GM19372 (cell line): ENCODE measurements around the gene CHCHD6.

Experiments
- ATAC-seq: cut with Tn5 transposase; IDR thresholded peaks from one replicate; pipeline ENCODE4 v1.9.1; 2021; ENCODE audit warnings: mild to moderate bottlenecking, low read depth, moderate library complexity; ENCODE audit not compliant: unreplicated experiment

CHCHD6 gene

DNA sequence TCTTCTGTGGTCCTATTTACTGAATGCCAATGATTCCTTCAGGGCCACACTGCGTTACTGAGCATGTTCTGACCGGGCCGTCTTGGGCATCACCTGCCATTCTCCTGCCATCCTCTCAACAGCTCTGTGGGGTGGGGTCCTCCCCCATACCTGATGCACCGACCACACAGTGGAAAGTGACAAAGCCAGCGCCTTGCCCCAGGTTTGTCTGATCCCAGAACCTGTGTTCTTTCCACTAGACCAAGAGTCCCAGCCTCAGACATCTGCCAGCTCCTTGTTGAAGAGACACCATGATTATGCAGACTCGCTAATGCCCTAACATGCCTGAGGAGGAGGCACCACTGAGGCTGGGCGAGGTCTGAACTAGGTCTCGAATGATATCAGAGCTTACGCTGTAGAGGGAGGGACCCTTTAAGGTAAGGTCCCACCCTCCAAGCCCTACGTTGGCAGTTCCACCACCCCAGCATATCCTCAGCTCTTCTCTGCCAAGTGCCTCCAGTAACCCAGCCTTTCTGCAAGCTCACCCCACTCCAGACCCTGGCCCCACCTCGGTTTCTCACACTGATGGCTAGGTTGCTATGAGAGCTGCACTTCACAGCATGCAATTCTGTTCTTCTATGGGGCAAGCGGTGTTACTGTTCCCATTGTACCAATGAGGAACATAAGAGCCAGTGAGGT is 249.1 kb downstream of the CHCHD6 start:
- ATAC-seq = no peak

DNA sequence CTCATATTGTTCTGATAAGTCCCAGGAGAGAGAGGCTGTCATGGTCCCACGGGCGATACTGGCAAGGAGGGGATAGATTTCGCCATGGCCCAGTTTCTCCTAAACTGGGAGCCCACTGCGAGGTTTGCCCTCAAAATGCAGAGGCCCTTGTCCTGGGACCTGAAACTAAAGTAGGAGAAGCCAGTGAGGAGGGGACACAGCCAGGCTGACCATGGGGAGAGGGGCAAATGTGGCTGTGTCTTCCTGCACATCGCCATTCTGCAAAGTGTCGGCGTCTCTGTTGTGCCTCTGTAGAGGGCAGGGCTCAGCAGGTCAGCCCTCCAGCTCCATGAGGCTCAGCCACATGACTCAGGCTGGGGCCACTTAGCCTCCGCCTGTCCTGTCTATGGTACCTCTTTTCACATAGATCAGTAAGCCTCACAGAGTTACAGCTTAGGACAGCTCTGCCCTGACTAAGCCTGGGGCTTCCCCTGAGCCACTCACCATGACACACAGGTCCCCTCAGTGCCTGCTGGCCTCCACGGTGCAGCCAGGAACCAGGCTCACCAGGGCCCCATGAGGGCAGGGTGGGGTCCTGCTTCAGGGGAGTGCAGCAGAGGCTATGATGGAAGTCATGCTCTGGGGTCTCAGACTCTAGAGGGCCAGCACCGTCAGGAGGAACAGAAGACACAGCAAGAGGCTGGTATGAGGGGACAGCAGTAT is 250.3 kb downstream of the CHCHD6 start:
- ATAC-seq = no peak

DNA sequence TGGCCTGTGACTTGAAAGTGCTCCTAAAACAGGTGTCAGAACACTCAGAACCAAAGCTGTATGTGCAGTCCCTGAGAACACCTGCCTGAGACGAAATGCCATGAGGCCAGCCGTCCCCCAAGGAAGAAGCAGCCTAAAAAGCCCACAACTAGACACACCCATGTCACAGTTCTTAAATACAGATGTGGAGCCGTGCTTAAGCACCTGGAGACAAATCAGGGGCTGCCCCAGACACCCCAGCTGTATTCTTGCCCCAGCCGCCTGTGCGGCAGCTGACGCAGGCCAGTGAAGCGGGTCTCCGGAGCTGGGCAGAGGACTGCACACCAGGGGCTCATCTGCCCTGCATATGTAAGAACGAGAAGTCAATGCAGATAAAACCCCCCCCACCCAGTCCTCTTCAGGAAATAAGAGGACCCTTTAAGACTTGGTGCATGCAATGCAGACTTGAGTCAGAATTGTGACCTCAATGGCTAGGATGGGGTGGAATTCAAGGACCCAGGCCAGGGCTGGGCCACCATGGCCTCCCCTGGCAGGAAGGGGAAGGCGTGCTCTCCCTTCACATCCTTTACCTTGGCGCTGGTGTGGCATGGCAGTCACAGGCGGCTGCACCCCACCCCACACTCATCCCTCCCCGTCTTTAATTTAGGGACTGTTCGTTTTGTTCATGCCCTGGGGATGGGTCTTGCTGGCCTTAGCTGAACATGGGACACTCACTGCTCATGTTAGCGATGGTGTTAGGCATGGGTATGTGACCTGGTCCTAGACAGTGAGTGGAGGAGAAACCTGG is 251.2 kb downstream of the CHCHD6 start:
- ATAC-seq = no peak

DNA sequence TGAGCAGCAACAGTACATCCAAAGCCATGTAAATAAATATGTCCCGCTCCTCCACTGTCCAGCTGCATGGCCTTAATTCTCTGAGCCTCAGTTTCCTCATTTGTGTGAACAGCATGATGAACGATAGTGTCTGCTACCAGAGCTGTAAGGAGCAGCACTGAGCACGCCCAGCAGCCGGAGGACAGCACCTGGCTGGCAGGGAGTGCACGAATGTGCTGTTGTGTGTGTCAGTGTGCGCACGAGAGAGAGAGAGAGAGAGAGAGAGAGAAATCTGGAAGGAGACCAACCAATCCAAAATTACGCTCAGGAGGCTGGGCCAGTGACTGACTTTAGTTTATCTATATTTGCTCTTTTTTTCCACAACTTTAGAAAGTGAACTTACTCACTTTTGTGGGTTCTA is 252.3 kb downstream of the CHCHD6 start:
- ATAC-seq = no peak

DNA sequence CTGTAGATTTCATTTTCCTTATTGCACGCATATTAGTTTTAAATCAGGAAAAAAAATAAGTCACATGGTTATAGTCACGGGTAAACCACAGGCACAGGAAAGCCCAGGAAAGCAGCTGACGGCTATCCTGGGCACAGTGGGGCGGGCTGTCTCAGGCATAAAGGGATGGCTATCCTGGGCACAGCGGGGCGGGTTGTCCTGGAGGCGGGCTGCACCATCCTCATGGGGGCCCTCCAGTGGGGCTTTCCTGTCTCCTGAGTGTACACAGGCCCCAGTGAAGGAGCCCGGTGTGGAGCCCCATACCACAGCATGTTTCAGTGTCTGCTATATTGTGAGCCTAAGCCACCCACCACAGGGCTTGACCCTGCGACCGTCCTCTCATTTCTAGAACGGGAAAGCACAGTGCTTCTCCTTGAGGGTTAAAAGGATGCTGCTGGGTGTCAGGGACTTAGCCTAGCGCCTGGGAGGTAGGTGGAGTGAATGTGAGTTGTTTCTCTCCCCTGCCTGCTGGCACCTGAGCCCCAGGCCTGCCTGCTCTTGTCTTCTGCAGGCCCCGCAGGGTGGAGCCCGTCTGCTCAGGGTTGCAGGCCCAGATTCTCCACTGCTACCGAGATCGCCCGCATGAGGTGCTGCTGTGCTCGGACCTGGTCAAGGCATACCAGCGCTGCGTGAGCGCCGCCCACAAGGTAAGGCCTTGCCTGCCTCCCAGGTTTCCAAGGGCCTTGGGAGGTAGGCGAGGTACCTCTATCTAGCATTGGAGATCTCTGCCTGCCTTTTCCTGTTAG is 253.0 kb downstream of the CHCHD6 start:
- ATAC-seq = no peak

DNA sequence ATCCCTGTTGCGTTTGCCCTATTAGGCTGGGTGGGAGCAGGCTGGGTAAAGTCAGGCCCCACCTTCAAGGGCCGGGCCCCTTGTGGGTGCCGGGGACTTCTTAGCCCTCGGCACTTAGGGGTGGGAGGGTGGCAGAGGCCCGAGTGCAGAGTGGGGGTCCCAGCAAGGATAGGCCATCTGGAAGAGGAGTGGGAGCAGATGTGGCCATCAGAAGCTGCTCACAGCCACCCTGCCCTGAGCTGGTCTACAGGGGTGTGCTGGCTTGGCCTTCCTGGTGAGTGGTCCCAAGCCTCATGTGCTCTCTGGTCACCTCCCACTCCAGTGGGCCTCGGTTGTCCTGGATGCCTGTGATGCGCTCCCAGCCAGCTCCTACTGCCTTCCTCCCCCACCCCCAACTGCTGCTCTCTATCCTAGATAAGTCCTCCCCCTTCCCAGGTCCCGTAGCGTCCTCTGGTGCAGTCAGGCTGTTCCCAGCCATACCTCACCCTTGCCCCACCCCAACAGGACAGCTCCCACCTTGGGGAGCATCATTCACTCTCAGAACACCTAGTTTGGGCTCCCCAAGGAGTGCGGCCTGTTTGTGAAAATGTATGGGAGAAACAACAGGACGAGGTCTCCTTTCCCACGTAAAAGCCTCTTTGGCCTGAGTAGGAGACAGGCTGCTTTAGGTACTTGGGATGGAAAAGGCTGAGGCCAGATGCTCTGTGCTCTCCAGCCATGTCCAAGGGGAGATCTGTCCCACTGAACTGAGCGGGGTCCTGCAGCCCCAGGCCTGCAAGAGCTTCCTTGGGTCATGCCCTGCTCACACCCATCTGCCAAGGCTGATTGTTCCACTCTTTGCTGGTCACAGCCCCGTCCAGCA is 254.0 kb downstream of the CHCHD6 start:
- no peak for ATAC-seq

DNA sequence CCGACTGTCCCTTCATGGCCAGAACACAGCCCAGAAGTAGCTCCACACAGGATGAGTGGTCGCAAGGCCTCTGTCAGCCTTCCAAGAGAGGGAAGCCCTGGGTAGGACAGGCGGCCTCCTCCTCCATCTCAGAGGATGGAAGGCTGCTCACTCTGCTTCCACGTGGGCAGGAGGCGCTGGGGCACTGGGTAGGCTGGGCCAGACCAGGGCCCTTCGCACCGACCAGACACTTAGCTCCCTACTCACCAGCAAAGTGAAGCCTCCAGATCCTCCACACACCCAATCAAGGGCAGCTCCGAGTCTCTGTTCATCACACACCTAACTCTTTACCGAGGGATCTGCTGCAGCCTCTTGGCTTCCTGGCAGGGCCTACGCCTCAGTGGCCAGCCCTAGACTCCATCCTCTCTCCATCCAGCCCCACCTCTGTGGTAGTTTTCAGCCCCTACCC is 254.6 kb downstream of the CHCHD6 start:
- ATAC-seq = no peak

DNA sequence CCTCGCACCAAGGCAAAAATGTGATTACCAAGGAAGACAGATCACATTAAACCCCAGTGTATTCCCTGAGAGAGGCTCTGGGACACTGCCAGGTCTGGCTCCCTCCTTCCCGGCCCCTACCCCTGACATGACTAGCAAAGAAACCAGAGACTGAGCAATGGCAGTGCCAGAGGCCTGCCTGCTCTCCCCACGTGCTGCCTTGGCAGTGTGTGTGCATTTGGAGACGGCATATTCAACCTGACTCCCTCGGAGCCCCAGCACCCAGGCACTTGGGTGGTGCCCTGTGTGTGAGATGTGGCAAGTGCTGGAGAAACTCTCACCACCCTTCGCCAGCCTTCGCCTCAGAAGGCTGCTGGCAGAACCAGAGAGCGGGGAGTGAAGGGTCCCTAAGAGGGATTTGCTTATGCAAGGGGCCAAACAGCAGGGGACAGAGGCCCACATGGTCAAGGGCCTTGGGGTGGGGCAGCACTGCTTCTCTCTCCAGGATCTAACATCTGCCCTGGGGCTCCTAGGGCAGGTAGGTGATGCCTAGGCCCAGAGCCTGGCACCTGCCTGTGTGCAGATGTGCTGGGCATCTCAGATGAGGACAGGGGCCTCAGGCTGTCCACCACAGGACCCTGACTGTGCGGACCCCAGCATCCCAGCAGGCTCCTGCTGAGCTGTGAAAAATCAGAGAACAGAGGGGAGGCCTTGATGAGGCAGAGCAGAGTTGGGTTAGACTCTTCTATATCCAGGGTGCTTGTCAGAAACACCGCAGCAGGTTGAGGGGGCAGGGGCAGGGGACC is 255.3 kb downstream of the CHCHD6 start:
- ATAC-seq = no peak

DNA sequence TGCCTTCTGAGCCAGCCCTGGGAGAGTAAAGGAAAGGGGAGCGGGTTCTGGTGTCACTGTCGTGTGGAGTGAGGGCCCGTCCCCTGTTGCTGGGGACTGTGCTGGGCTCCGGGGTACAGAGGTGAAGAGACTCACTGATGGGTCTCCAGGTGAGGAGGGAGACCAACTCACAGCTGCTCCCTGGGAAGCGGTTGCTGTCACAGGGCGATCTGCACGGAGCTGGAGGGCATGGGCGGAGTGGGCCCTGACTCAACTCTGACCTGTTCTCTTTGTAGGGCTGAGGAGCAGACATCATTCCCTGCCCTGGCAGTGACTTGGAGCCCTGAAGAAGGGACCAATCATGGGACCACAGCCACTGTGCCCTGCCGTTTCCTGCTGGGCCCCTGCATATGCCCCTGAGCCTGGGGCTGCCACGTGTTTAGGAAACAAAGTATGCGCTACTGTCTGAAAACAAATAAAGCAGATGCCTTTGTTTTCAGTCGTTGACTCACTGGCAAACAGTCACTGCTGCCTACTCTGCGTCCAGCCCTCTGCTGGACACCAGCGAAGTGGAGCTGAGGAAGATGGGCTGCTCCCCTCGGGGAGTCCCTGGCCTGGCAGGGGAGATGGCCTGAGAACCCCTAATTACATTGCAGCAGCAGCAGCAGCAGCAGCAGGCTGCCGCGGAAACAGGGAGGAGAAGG is 256.0 kb downstream of the CHCHD6 start:
- ATAC-seq = no peak

DNA sequence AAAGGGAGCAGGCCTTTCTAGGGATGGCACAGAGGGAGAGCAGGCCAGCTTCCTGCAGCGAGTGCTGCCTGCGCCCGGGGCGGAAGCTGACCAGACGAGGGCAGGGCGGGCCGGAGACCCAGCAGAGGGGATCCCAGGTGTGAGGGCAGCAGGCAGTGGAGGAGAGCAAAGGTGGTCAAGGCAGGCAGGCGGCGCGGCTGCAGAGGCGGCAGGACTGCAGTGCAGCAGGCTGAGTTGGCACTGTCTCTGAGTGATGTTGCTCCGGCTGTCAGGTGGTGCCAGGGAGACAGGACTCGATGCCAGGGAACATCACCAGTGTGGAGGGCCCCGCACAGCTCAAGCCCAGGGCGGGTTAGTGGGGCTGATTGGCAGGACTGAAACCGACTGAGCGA is 256.6 kb downstream of the CHCHD6 start:
- no peak for ATAC-seq

DNA sequence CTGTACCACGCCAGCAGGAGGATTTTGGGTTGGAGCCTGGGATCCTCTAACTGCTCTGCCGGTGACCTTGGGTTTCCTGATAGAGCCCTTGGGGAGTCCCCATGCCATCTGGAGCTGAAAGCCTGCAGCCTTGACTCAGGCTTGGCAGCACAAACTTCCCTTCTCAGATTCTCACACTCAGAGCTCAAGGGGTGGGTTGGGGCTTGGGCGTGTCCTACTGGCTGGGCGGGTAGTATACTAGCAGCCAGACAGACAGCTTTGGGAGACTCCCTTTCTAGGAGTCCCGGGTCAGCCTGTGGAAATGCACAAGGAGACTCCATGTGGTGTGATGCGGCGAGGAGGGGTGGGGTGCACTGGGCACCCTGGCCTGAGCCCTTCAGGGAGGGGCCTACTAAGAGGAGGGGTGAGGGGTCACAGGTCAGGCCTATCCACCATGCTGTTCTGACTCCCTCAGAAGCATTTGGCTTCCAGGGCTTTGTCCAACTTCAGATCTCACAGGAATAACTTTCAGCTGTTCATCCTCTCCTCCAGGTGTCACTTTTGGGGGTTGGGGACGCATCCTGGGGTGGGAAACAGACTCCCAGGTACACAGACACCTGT is 257.3 kb downstream of the CHCHD6 start:
- ATAC-seq = no peak

DNA sequence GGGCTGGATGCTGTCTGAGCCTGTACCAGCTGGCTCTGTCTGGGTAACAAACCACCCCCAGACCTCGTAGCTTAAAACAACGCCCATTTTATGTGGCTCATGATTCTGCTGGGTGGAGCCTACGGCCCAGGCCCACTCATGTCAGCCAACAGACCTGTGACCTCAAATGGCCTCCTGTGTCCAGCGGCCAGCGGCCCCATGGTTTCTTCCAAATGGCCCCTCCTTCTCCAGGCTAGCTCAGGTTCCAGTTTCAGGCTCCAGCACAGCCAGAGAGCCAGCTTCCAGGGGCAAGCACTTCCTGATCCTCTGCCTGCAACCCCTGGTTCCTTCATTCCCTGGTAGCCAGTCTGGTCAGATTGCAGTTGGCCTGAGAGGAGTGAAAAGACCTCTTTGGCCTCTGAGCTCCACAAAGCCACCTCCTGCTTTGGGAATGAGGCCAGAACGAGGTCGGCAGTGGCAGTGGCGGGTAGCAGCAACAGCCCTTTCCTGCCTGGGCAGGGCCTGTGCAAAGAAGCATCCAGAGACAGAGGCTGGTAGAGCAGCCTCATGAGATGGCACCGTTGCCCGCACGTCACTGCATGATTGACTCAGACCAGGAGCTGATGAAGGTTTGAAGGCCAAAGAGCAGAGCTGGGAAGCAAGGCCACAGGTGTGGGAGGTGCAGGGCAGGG is 257.9 kb downstream of the CHCHD6 start:
- no peak for ATAC-seq

DNA sequence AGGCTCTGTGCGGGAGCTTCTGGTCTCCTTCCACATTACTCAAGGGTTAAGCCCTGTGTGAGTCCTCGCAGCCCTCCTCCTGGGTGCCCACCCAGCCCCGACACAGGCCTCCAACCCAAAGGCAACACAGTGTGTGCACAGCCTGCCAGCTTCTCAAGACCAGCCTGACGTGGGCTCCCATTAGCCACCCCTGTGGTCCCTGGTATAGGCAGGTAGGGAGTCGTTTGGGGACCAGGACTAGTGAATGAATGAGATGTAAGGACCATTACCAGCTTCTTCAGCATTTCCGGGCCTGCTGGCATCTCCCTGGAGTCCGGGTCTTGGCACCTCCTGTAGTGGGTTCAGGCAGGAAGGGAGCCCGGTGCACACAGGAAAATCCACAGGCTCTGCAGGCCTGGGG is 258.7 kb downstream of the CHCHD6 start:
- no peak for ATAC-seq

DNA sequence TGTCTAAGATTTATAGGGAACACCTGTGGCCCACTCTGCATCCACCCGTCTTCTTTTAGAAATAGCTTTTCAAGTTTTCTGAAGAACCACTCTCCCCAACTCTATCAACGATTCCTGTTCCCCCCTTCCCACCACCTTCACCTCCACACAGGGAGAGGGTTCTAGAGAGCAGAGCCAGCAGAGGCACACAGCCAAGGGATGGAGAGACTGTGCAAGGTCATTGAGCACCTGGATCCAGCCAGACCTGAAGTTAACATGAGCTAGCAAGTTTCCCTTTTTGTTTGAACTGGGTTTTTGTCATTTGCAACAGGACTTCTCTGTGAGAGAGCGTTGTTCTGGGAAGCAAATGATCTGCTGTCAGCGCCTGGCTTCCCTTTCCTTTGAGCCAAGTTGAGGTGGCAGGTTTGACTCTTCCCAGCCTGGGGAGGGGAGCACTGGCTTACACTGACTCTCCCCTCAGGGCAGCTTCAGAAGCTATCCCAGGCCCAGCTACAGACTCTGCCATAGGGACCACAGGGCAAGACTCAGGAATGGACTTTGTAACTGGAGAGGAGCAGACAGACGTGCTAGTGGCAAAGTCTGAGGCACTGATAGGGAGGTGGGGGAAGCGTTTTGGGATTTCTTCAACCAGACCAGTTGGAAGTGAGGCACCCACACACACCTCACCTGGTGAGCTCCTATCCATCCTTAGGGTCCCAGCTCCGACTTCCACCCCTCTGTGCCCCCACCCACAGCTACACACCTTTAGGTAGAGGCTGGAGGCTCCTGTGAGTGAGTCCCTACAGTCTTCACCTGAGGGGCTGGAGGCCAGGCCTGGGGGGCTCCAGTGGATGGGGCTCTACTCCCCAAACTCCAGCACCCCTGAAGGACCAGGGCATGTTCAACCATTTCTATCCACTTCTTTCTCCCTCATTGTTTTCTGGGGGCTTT is 259.5 kb downstream of the CHCHD6 start:
- ATAC-seq = no peak

DNA sequence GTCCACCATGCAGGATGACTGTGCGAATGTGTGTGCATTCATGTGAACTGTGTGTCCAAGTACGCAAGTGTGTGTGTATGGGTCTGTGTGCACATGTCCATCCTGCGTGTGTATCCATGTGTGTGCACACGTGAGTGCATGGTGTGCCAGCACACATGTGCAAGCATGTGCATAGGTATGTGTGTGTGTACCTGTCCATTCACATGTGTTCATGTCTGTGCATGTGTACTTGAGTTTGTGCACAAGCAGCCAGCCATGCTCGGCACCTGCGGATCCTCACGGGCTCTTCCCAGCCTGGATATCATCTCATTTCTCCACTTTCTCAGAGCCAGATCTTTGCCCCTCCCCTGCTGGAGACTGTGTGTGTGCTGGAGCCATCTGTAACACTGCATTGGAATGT is 260.2 kb downstream of the CHCHD6 start:
- no peak for ATAC-seq

DNA sequence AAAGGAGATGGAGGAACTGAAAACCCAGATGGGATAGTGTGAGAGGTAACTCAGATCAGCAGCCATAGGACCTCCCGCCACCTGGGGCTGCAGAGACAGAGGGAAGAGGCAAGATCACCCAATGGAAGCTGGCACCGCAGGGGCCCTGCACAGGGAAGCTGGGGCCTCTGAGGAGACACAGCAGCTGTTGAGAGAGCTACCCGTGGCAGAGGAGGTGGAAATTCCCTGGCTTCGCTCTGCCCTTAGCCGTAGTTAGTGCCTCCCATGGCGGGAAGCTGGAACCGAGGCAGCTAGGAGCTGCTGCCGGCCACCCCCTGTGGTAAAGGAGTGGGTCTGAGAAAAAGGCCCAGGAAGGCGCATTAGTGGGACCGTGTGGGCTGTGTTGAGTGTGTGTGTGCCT is 260.9 kb downstream of the CHCHD6 start:
- no peak for ATAC-seq
